ENCODE data around the gene ITSN1.

Gene ITSN1

DNA sequence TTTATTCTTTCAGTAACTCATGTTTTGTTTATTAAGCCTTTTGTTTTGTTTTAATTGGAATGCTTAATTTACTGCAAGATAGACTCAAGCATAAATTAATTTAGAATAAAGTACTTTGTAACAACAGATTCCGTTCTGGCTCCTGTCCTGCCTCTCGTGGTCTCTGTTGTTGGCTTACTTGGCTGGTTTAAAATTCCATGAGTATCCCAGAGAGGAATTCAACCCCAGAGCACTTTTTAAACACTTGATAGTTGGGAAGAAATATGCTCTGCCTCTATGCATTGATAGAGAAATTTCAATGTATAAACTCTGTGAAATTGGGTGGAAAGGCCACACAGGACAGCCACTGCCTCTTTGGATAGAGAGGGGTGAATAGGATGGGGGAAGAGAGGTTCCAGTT lies 183.6 kb downstream of the ITSN1 start:
- TF ChIP-seq TCF4 (CRISPR knock-in tag; IDR thresholded peaks at IDR 0.05; ENCODE audit: borderline replicate concordance) (no peak), OSR1 (CRISPR knock-in tag; IDR thresholded peaks at IDR 0.05) (no peak), CSRNP3 (CRISPR knock-in tag; IDR thresholded peaks at IDR 0.05) (no peak)
- peak; percentile 61 for ATAC-seq

- ATAC-seq: no peak
- TF ChIP-seq SNAI2 (CRISPR knock-in tag; IDR thresholded peaks at IDR 0.05) (no peak), CSRNP3 (CRISPR knock-in tag; IDR thresholded peaks at IDR 0.05) (no peak), CSDC2 (CRISPR knock-in tag; IDR thresholded peaks at IDR 0.05) (no peak)
Measured at GRCh38 chr21:33828083-33828482, 185.8 kb downstream of the ITSN1 start.

- TF ChIP-seq ZFP30 (CRISPR knock-in tag; IDR thresholded peaks at IDR 0.05): no peak
- TF ChIP-seq, protein P1, sequence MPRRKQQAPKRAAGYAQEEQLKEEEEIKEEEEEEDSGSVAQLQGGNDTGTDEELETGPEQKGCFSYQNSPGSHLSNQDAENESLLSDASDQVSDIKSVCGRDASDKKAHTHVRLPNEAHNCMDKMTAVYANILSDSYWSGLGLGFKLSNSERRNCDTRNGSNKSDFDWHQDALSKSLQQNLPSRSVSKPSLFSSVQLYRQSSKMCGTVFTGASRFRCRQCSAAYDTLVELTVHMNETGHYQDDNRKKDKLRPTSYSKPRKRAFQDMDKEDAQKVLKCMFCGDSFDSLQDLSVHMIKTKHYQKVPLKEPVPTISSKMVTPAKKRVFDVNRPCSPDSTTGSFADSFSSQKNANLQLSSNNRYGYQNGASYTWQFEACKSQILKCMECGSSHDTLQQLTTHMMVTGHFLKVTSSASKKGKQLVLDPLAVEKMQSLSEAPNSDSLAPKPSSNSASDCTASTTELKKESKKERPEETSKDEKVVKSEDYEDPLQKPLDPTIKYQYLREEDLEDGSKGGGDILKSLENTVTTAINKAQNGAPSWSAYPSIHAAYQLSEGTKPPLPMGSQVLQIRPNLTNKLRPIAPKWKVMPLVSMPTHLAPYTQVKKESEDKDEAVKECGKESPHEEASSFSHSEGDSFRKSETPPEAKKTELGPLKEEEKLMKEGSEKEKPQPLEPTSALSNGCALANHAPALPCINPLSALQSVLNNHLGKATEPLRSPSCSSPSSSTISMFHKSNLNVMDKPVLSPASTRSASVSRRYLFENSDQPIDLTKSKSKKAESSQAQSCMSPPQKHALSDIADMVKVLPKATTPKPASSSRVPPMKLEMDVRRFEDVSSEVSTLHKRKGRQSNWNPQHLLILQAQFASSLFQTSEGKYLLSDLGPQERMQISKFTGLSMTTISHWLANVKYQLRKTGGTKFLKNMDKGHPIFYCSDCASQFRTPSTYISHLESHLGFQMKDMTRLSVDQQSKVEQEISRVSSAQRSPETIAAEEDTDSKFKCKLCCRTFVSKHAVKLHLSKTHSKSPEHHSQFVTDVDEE (CRISPR knock-in tag; IDR thresholded peaks at IDR 0.05): no peak
- TF ChIP-seq ESRRG (CRISPR knock-in tag; IDR thresholded peaks at IDR 0.05): no peak
- TF ChIP-seq RARB (CRISPR knock-in tag; IDR thresholded peaks at IDR 0.05): no peak
- TF ChIP-seq ZNF8 (CRISPR knock-in tag; IDR thresholded peaks at IDR 0.05): no peak
- TF ChIP-seq SNAI2 (CRISPR knock-in tag; IDR thresholded peaks at IDR 0.05): no peak
Measured at GRCh38 chr21:33828577-33828976, 186.3 kb downstream of the ITSN1 start.

DNA sequence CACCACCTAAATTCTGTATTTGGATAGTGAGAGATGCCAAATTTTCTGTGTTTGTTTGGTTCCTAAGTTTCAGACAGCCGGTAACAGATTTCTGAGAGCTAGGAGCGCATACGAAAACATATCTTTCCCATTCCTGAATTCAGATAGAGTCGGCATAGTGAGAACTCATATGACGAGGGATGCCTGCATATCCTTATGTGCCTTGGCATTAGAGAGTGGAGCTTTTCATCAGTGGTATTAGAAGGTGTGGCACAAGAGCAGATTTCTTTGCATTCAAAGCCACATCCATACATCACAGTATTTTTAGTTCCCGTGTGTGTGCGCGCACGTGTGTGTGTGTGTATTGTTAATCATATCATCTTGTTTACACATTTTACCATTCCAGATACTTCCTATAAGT lies 187.5 kb downstream of the ITSN1 start:
- no peak for TF ChIP-seq ZNF70 (CRISPR knock-in tag; IDR thresholded peaks at IDR 0.05)
- TF ChIP-seq ZC3H10 (CRISPR knock-in tag; IDR thresholded peaks at IDR 0.05): no peak
- TF ChIP-seq ZFP30 (CRISPR knock-in tag; IDR thresholded peaks at IDR 0.05): no peak
- no peak for TF ChIP-seq RARB (CRISPR knock-in tag; IDR thresholded peaks at IDR 0.05)
- no peak for TF ChIP-seq OSR1 (CRISPR knock-in tag; IDR thresholded peaks at IDR 0.05)
- TF ChIP-seq TOX (CRISPR knock-in tag; IDR thresholded peaks at IDR 0.05; ENCODE audit: borderline replicate concordance): no peak
- TF ChIP-seq ZNF8 (CRISPR knock-in tag; IDR thresholded peaks at IDR 0.05): no peak
- no peak for TF ChIP-seq CSRNP3 (CRISPR knock-in tag; IDR thresholded peaks at IDR 0.05)
- TF ChIP-seq PATZ1 (CRISPR knock-in tag; IDR thresholded peaks at IDR 0.05; ENCODE audit: borderline replicate concordance): no peak
- TF ChIP-seq ARNTL (CRISPR knock-in tag; IDR thresholded peaks at IDR 0.05; ENCODE audit: borderline replicate concordance, low read depth): no peak
- no peak for TF ChIP-seq ZFP3 (CRISPR knock-in tag; IDR thresholded peaks at IDR 0.05)
- TF ChIP-seq CSDC2 (CRISPR knock-in tag; IDR thresholded peaks at IDR 0.05): no peak
- no peak for TF ChIP-seq BACH2 (CRISPR knock-in tag; IDR thresholded peaks at IDR 0.05; ENCODE audit: borderline replicate concordance)
- TF ChIP-seq, protein P2, sequence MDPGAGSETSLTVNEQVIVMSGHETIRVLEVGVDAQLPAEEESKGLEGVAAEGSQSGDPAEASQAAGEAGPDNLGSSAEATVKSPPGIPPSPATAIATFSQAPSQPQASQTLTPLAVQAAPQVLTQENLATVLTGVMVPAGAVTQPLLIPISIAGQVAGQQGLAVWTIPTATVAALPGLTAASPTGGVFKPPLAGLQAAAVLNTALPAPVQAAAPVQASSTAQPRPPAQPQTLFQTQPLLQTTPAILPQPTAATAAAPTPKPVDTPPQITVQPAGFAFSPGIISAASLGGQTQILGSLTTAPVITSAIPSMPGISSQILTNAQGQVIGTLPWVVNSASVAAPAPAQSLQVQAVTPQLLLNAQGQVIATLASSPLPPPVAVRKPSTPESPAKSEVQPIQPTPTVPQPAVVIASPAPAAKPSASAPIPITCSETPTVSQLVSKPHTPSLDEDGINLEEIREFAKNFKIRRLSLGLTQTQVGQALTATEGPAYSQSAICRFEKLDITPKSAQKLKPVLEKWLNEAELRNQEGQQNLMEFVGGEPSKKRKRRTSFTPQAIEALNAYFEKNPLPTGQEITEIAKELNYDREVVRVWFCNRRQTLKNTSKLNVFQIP (CRISPR knock-in tag; IDR thresholded peaks at IDR 0.05; ENCODE audit: borderline replicate concordance, low read depth): no peak
- ATAC-seq: no peak

More at GRCh38 chr21:33828577-33828976, 186.3 kb downstream of the ITSN1 start:
- no peak for ATAC-seq
